A549 (cell line): ENCODE data around the gene SYT12. TPM values are rescaled to one million over a fixed set of nuclear protein-coding genes. Genes with fewer than 3 reads are reported as not detected.
A peak's percentile ranks its signal among the peaks of the same experiment; 100 is the strongest.

Source experiments
- ATAC-seq, 2 experiments: fragments of 200-7000 bp in 1 of 2; fragments of >200 bp in 1 of 2; cut with Nextera tagmentation in 1 of 2; cut with Tn5 transposase in 1 of 2; 3 replicates each; pipeline versions ENCODE4 v1.8.0 to v1.9.1; 2018 to 2020; ENCODE audit warnings: mild to moderate bottlenecking in 1 of 2, moderate library complexity in 1 of 2
- CTCF ChIA-PET: fragments of 300-600 bp; sonication (Branson Sonifier 250); formaldehyde crosslinking; extraction: SDS; loops from one replicate; lab custom pipeline; 2021; ENCODE audit warnings: antibody characterized with exemption, inconsistent platforms; lab: Yijun Ruan, JAX
- POLR2A ChIA-PET: fragments of 350-600 bp; formaldehyde crosslinking; extraction: SDS; loops from one replicate; lab custom pipeline; 2021; ENCODE audit warnings: antibody characterized with exemption, inconsistent platforms; lab: Yijun Ruan, JAX
- DNase-seq, 2 experiments: peaks; one replicate each; pipeline versions ENCODE4 v3.0.0 to v3.0.0-alpha.2; 2011 to 2016; ENCODE audit warnings: low read depth in 1 of 2, low spot score in 1 of 2
- FAIRE-seq: peaks from 2 replicates; lab custom pipeline; 2011; peaks lifted over from hg19 to GRCh38; lab: Jason Lieb, UNC
- H3K27ac ChIP-seq, 2 experiments: fragments of >200 bp; sonication (Bioruptor Twin); formaldehyde crosslinking; 3 replicates each; pipeline ENCODE4 v1.5.1; 2016 to 2017
- H3K4me1 ChIP-seq: fragments of >200 bp; sonication (Bioruptor Twin); formaldehyde crosslinking; 3 replicates; pipeline ENCODE4 v1.6.1; 2016
- H3K4me2 ChIP-seq: fragments of >200 bp; sonication (Bioruptor Twin); formaldehyde crosslinking; 3 replicates; pipeline ENCODE4 v1.6.1; 2016
- H3K4me3 ChIP-seq: fragments of >200 bp; sonication (Bioruptor Twin); formaldehyde crosslinking; 3 replicates; pipeline ENCODE4 v1.5.1; 2016
- H3K9me3 ChIP-seq: fragments of >200 bp; sonication (Bioruptor Twin); formaldehyde crosslinking; 3 replicates; pipeline ENCODE4 v1.6.1; 2016
- ATOH8 ChIP-seq: fragments of 250-450 bp; sonication (Bioruptor Pico); IDR thresholded peaks from 2 replicates; pipeline ENCODE4 v1.5.0; 2020; ENCODE audit warnings: low read depth, mild to moderate bottlenecking, moderate library complexity
- BHLHE40 ChIP-seq: IDR thresholded peaks from 2 replicates; pipeline ENCODE4 v1.6.1; 2012; ENCODE audit warnings: low read depth, low read length, inconsistent platforms
- CBX2 ChIP-seq: fragments of 200-600 bp; sonication (generic); IDR thresholded peaks from 2 replicates; pipeline ENCODE4 v1.6.1; 2016; ENCODE audit warnings: low read depth, mild to moderate bottlenecking, borderline replicate concordance
- CBX8 ChIP-seq: fragments of 200-600 bp; sonication (generic); IDR thresholded peaks from 2 replicates; pipeline ENCODE4 v1.6.1; 2016
- CHD2 ChIP-seq: fragments of 150-350 bp; IDR thresholded peaks from 2 replicates; pipeline ENCODE4 v1.6.1; 2014; ENCODE audit warnings: low read length; ENCODE audit not compliant: partially characterized antibody
- CHD4 ChIP-seq: fragments of 200-600 bp; sonication (generic); IDR thresholded peaks from 2 replicates; pipeline ENCODE4 v1.6.1; 2016; ENCODE audit warnings: antibody characterized with exemption, mild to moderate bottlenecking, borderline replicate concordance
- EHMT2 ChIP-seq: fragments of 200-600 bp; sonication (generic); IDR thresholded peaks from 2 replicates; pipeline ENCODE4 v1.6.1; 2016; ENCODE audit warnings: antibody characterized with exemption, low read depth, mild to moderate bottlenecking, moderate library complexity
- EP300 ChIP-seq, 2 experiments: fragments of >200 bp; sonication (Bioruptor Twin); formaldehyde crosslinking; IDR thresholded peaks; 2 replicates in 1 of 2; 3 replicates in 1 of 2; pipeline ENCODE4 v1.6.1; 2016 to 2017
- ESRRA ChIP-seq: fragments of 150-350 bp; IDR thresholded peaks from 2 replicates; pipeline ENCODE4 v1.6.1; 2014; ENCODE audit warnings: mild to moderate bottlenecking, low read length, borderline replicate concordance
- FOSL2 ChIP-seq, 2 experiments: fragments of 450-650 bp in 1 of 2; fragments of >200 bp in 1 of 2; sonication (Bioruptor Twin) in 1 of 2; formaldehyde crosslinking; IDR thresholded peaks; 2 replicates each; pipeline versions ENCODE4 v1.5.0 to v1.6.1; 2016 to 2020; ENCODE audit warnings: mild to moderate bottlenecking in 1 of 2, moderate library complexity in 1 of 2
- FOXS1 ChIP-seq: fragments of 250-450 bp; sonication (Bioruptor Pico); IDR thresholded peaks from 2 replicates; pipeline ENCODE4 v1.5.0; 2020; ENCODE audit warnings: mild to moderate bottlenecking, moderate library complexity
- GATA3 ChIP-seq: IDR thresholded peaks from 2 replicates; pipeline ENCODE4 v1.6.1; 2012; ENCODE audit warnings: borderline replicate concordance
- HDAC2 ChIP-seq: fragments of 200-600 bp; sonication (generic); IDR thresholded peaks from 2 replicates; pipeline ENCODE4 v1.6.1; 2016
- HES2 ChIP-seq: fragments of >200 bp; sonication (Bioruptor Twin); formaldehyde crosslinking; IDR thresholded peaks from 2 replicates; pipeline ENCODE4 v1.6.1; 2016
- HEYL ChIP-seq: fragments of 250-450 bp; sonication (Bioruptor Pico); IDR thresholded peaks from 2 replicates; pipeline ENCODE4 v1.8.0; 2021; ENCODE audit warnings: mild to moderate bottlenecking, moderate library complexity
- HOXB13 ChIP-seq: fragments of 250-450 bp; sonication (Bioruptor Pico); IDR thresholded peaks from 2 replicates; pipeline ENCODE4 v1.5.0; 2020; ENCODE audit warnings: low read depth, mild to moderate bottlenecking, moderate library complexity
- JUN ChIP-seq, 2 experiments: fragments of >200 bp; sonication (Bioruptor Twin); formaldehyde crosslinking; IDR thresholded peaks; 2 replicates in 1 of 2; 3 replicates in 1 of 2; pipeline ENCODE4 v1.6.1; 2016 to 2017
- JUNB ChIP-seq: fragments of >200 bp; sonication (Bioruptor Twin); formaldehyde crosslinking; IDR thresholded peaks from 2 replicates; pipeline ENCODE4 v1.6.1; 2016
- KDM1A ChIP-seq: fragments of 200-600 bp; sonication (generic); IDR thresholded peaks from 2 replicates; pipeline ENCODE4 v1.6.1; 2016; ENCODE audit warnings: low read depth, mild to moderate bottlenecking
- MAX ChIP-seq: IDR thresholded peaks from 2 replicates; pipeline ENCODE4 v1.6.1; 2012
- MAZ ChIP-seq: fragments of 150-350 bp; IDR thresholded peaks from 2 replicates; pipeline ENCODE4 v1.6.1; 2014; ENCODE audit warnings: antibody characterized with exemption, low read depth, low read length, borderline replicate concordance
- NR3C1 ChIP-seq: fragments of >200 bp; sonication (Bioruptor Twin); formaldehyde crosslinking; IDR thresholded peaks from 3 replicates; pipeline ENCODE4 v1.6.1; 2017
- POLR2A ChIP-seq: IDR thresholded peaks from 2 replicates; pipeline ENCODE4 v1.6.1; 2012; ENCODE audit warnings: mild to moderate bottlenecking, low read length
- POLR2AphosphoS2 ChIP-seq: conservative IDR thresholded peaks from 2 replicates; pipeline ENCODE4 v1.6.1; 2012; ENCODE audit warnings: low read length, improper control_type of control experiment, inconsistent platforms
- RAD21 ChIP-seq, 2 experiments: fragments of >200 bp in 1 of 2; sonication (Bioruptor Twin) in 1 of 2; formaldehyde crosslinking in 1 of 2; IDR thresholded peaks in 1 of 2; conservative IDR thresholded peaks in 1 of 2; 2 replicates in 1 of 2; 3 replicates in 1 of 2; pipeline ENCODE4 v1.6.1; 2012 to 2018; ENCODE audit warnings: inconsistent platforms in 1 of 2
- RARB ChIP-seq: fragments of 250-450 bp; sonication (Bioruptor Pico); IDR thresholded peaks from 2 replicates; pipeline ENCODE4 v1.8.0; 2021; ENCODE audit warnings: mild to moderate bottlenecking, moderate library complexity
- RCOR1 ChIP-seq: fragments of 150-350 bp; IDR thresholded peaks from 2 replicates; pipeline ENCODE4 v1.6.1; 2014; ENCODE audit warnings: antibody characterized with exemption, low read length, low read depth
- RFX5 ChIP-seq: fragments of 450-650 bp; IDR thresholded peaks from 2 replicates; pipeline ENCODE4 v1.7.1; 2014; ENCODE audit warnings: antibody characterized with exemption, mild to moderate bottlenecking, moderate library complexity
- SMC3 ChIP-seq: fragments of >200 bp; sonication (Bioruptor Twin); formaldehyde crosslinking; IDR thresholded peaks from 3 replicates; pipeline ENCODE4 v1.6.1; 2018; ENCODE audit warnings: inconsistent platforms
- SREBF2 ChIP-seq: fragments of 450-650 bp; IDR thresholded peaks from 2 replicates; pipeline ENCODE4 v1.6.1; 2014; ENCODE audit warnings: mild to moderate bottlenecking, moderate library complexity
- USF2 ChIP-seq: fragments of 450-650 bp; IDR thresholded peaks from 2 replicates; pipeline ENCODE4 v1.6.1; 2014; ENCODE audit warnings: antibody characterized with exemption
- ZFP36 ChIP-seq: fragments of 450-650 bp; IDR thresholded peaks from 2 replicates; pipeline ENCODE4 v1.6.1; 2014; ENCODE audit warnings: borderline replicate concordance; ENCODE audit not compliant: partially characterized antibody
- WGBS: methylation state at CpG from one replicate; pipeline ENCODE4 v1.1.6; 2017; ENCODE audit errors: missing lambda C conversion rate; 5-methylcytosine and 5-hydroxymethylcytosine counted together
- polyA plus RNA-seq, 4 experiments: library from polyadenylated mRNA; depleted of rRNA in 3 of 4; stranded (reverse); fragments of >200 nt; fragmentation: RNase III in 1 of 4; extraction: RNeasy Plus Mini Kit Qiagen cat#74134 plus additional on column Dnase treatment in 1 of 4; gene quantifications; 2 replicates in 3 of 4; 3 replicates in 1 of 4; pipeline ENCODE4 v1.2.3, GENCODE V29; 2011 to 2017

SYT12 gene
- polyA plus RNA-seq, 2 of the 4 experiments (the other 2 are of a cell fraction) = 1.4 to 9.6 TPM

GRCh38 chr11:67023957-67024353 lies 1.0 kb downstream of the SYT12 start:
- Histone ChIP-seq H3K4me1 (peaks cover 24% of the 10 kb centered on the region), H3K9me3 (no peaks in the 10 kb centered on the region), H3K27ac (peak overlapping the region; percentile 72 to 87; a peak in 5 of 6 replicates), H3K4me2 (peak overlapping the region; percentile 96), H3K4me3 (peak overlapping the region; percentile 66)
- DNase-seq = no peak
- no peak for TF ChIP-seq GATA3
- no peak for TF ChIP-seq CHD4
- TF ChIP-seq RCOR1 = no peak
- no peak for TF ChIP-seq JUNB
- no peak for TF ChIP-seq MAZ
- TF ChIP-seq SMC3 = no peak
- no peak for TF ChIP-seq RARB (CRISPR knock-in tag)
- TF ChIP-seq FOXS1 (CRISPR knock-in tag) = no peak
- no peak for TF ChIP-seq HOXB13
- TF ChIP-seq HEYL (CRISPR knock-in tag) = no peak
- TF ChIP-seq POLR2A = no peak
- no peak for TF ChIP-seq RFX5
- no peak for TF ChIP-seq CBX2
- no peak for TF ChIP-seq SREBF2
- no peak for TF ChIP-seq EP300 (IDR thresholded peaks at IDR 0.05)
- no peak for TF ChIP-seq POLR2AphosphoS2
- TF ChIP-seq USF2 = no peak
- CTCF ChIA-PET = interaction anchor here (0.5 to 10.6 kb wide), 8 partner anchors 9 to 140 kb away, joined by 3 to 67 read pairs (median 5); partner anchors contain the start of gene C11orf86
- ATAC-seq = peak in 1 of 2 experiments; percentile 23; a peak in 3 of 6 replicates
- POLR2A ChIA-PET = no interaction called here
- 77% methylated on average over 2 of the region's 6 CpGs for WGBS
- no peak for FAIRE-seq

GRCh38 chr11:67024410-67024809 lies 1.5 kb downstream of the SYT12 start:
- Histone ChIP-seq H3K4me1 (peaks cover 24% of the 10 kb centered on the region), H3K27ac (peak overlapping the region in 1 of 2 experiments; percentile 87; a peak in 3 of 6 replicates), H3K4me3 (no peak overlapping the region), H3K9me3 (no peaks in the 10 kb centered on the region), H3K4me2 (peak overlapping the region; percentile 96)
- ATAC-seq = no peak; a peak in 1 of 6 replicates
- ChIA-PET CTCF (interaction anchor here (0.5 to 10.6 kb wide), 8 partner anchors 8 to 141 kb away, joined by 3 to 67 read pairs (median 4); partner anchors contain the start of gene C11orf86), POLR2A (no interaction called here)
- TF ChIP-seq RCOR1 (no peak), HES2 (no peak), POLR2AphosphoS2 (no peak), CHD2 (no peak), MAX (no peak), RAD21 (conservative IDR thresholded peaks at IDR 0.05 in 1 of 2, IDR thresholded peaks at IDR 0.05 in 1 of 2) (no peak), JUNB (no peak), FOXS1 (CRISPR knock-in tag) (no peak), ESRRA (no peak), HDAC2 (no peak), POLR2A (no peak), EHMT2 (no peak)
- no peak for DNase-seq
- WGBS = 90% methylated on average over 5 of the region's 5 CpGs
- no peak for FAIRE-seq

GRCh38 chr11:67024966-67025365 lies 2.0 kb downstream of the SYT12 start:
- no peak for ATAC-seq
- WGBS = 100% methylated on average over 1 of the region's 1 CpG
- peak overlapping the region in 1 of 2 experiments; percentile 87; a peak in 3 of 6 replicates for H3K27ac ChIP-seq
- no peak overlapping the region for H3K4me3 ChIP-seq
- no peak for FAIRE-seq
- ChIA-PET CTCF (interaction anchor here (1.1 to 10.6 kb wide), 4 partner anchors 16 to 142 kb away, joined by 3 to 67 read pairs (median 6); partner anchors contain the start of gene C11orf86), POLR2A (no interaction called here)
- no peak for DNase-seq
- H3K9me3 ChIP-seq = no peaks in the 10 kb centered on the region
- peaks cover 24% of the 10 kb centered on the region for H3K4me1 ChIP-seq
- H3K4me2 ChIP-seq = peak overlapping the region; percentile 96; the same call in 1 of the 3 replicates
- TF ChIP-seq SREBF2 (no peak), BHLHE40 (no peak), JUN (IDR thresholded peaks at IDR 0.05) (no peak), ZFP36 (no peak), USF2 (no peak), KDM1A (no peak), FOSL2 (IDR thresholded peaks at IDR 0.05) (no peak), FOSL2 (CRISPR knock-in tag; IDR thresholded peaks at IDR 0.05) (no peak), HES2 (no peak), MAX (no peak), NR3C1 (no peak), CBX8 (no peak), POLR2AphosphoS2 (no peak), ATOH8 (no peak), RAD21 (conservative IDR thresholded peaks at IDR 0.05 in 1 of 2, IDR thresholded peaks at IDR 0.05 in 1 of 2) (no peak)
